Sigmoid colon (tissue), 7 donors: ENCODE measurements around the gene UST. TPM values are rescaled to one million over a fixed set of nuclear protein-coding genes. Genes with fewer than 3 reads are reported as not detected.

Experiments
- DNase-seq: peaks from one replicate; pipeline ENCODE4 v3.0.0-alpha.2; 2019
- H3K27ac ChIP-seq, 4 donors: fragments of 200-600 bp; sonication (generic); one replicate each; pipeline ENCODE4 v1.5.1; 2016 to 2019; ENCODE audit warnings: mild to moderate bottlenecking in 1 of 4
- H3K27me3 ChIP-seq, 3 donors: fragments of 200-600 bp; sonication (generic); one replicate each; pipeline ENCODE4 v1.5.1; 2019; ENCODE audit warnings: mild to moderate bottlenecking in 1 of 3
- H3K36me3 ChIP-seq, 4 donors: fragments of 200-600 bp; sonication (generic); one replicate each; pipeline ENCODE4 v1.5.1; 2016 to 2019
- H3K4me1 ChIP-seq, 4 donors: fragments of 200-600 bp; sonication (generic); one replicate each; pipeline ENCODE4 v1.5.1; 2017 to 2019
- H3K4me3 ChIP-seq, 4 donors: fragments of 200-600 bp; sonication (generic); one replicate each; pipeline ENCODE4 v1.5.1; 2017 to 2019; ENCODE audit warnings: mild to moderate bottlenecking in 2 of 4, moderate library complexity in 1 of 4
- H3K9me3 ChIP-seq, 4 donors: fragments of 200-600 bp in 3 of 4; sonication (generic) in 3 of 4; one replicate each; pipeline versions ENCODE4 v1.5.1 to v1.6.1; 2013 to 2019
- EP300 ChIP-seq, 4 donors: sonication (generic); formaldehyde crosslinking; IDR thresholded peaks; one replicate each; pipeline ENCODE4 v1.6.1; 2017; ENCODE audit warnings: antibody characterized with exemption in 4 of 4
- POLR2A ChIP-seq, 2 donors: fragments of 450-650 bp; IDR thresholded peaks; one replicate each; pipeline ENCODE4 v1.6.1; 2016; ENCODE audit warnings: antibody characterized with exemption in 2 of 2, mild to moderate bottlenecking in 2 of 2, moderate library complexity in 2 of 2
- POLR2AphosphoS5 ChIP-seq, 4 donors: sonication (generic); formaldehyde crosslinking; IDR thresholded peaks; one replicate each; pipeline ENCODE4 v1.6.1; 2017; ENCODE audit warnings: antibody characterized with exemption in 4 of 4
- WGBS, 2 donors: extraction: QIAGEN DNeasy Blood & Tissue Kit; methylation state at CpG; one replicate each; pipeline ENCODE4 v1.1.7; 2013; 5-methylcytosine and 5-hydroxymethylcytosine counted together
- intact Hi-C: fragments of 100-400 bp; cut with DNase I; formaldehyde crosslinking; loops from one replicate; pipeline ENCODE4 v1.15.1; 2023
- polyA plus RNA-seq, 3 donors: library from polyadenylated mRNA; stranded (reverse); fragments of 200-250 nt; gene quantifications; one replicate each; pipeline ENCODE4 v1.2.3, GENCODE V29; 2013
- total RNA-seq, 4 donors: library from RNA; depleted of rRNA; stranded (reverse); fragments of >200 nt; gene quantifications; one replicate each; pipeline ENCODE4 v1.1.0, GENCODE V29; 2016
- TF ChIP-seq, protein P1 (sequence below), 4 experiments: fragments of 450-650 bp in 3 of 4; fragments of 200-600 bp in 1 of 4; IDR thresholded peaks; one replicate each; pipeline ENCODE4 v1.5.1; 2016 to 2019; ENCODE audit warnings: antibody characterized with exemption in 4 of 4, mild to moderate bottlenecking in 3 of 4, moderate library complexity in 2 of 4
- donor health status: healthy with polysubstance abuse.
- donor health status: Bipolar disorder and iron deficiency.
- donor health status: healthy.

The UST gene
- total and polyA plus RNA-seq, 7 donors: 0.46 to 35.2 (median 21.8) TPM

DNA sequence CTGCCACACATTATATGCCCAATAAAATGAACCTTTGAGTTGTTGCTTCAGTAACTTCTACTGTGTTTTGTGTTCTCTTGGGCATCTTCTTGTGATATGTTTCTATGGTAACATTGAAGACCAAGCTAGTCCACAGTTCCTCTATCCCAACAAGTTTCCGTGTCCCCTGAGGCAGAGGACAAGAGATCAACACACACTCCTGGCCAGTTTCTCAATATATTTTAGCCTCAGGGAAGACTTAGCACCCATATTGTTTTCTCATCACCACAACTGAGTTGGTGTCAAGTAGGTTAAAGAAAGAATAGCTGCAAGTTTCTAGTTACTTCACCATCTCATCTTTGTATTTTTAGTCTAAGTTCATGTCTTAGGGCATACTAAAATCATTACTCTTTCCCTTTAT is 277.5 kb downstream of the UST start:
- Histone ChIP-seq H3K27ac (no peak overlapping the region), H3K4me3 (no peak overlapping the region), H3K9me3 (no peaks in the 10 kb centered on the region), H3K27me3 (no peaks in the 10 kb centered on the region), H3K36me3 (peaks cover 0 to 29% (median 3%) of the 10 kb centered on the region in 4 donors), H3K4me1 (peaks cover 0 to 4% (median 0%) of the 10 kb centered on the region in 4 donors)
- TF ChIP-seq POLR2A (IDR thresholded peaks at IDR 0.05) (no peak), EP300 (IDR thresholded peaks at IDR 0.05) (no peak), POLR2AphosphoS5 (IDR thresholded peaks at IDR 0.05) (no peak)
- TF ChIP-seq, protein P1, sequence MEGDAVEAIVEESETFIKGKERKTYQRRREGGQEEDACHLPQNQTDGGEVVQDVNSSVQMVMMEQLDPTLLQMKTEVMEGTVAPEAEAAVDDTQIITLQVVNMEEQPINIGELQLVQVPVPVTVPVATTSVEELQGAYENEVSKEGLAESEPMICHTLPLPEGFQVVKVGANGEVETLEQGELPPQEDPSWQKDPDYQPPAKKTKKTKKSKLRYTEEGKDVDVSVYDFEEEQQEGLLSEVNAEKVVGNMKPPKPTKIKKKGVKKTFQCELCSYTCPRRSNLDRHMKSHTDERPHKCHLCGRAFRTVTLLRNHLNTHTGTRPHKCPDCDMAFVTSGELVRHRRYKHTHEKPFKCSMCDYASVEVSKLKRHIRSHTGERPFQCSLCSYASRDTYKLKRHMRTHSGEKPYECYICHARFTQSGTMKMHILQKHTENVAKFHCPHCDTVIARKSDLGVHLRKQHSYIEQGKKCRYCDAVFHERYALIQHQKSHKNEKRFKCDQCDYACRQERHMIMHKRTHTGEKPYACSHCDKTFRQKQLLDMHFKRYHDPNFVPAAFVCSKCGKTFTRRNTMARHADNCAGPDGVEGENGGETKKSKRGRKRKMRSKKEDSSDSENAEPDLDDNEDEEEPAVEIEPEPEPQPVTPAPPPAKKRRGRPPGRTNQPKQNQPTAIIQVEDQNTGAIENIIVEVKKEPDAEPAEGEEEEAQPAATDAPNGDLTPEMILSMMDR (IDR thresholded peaks at IDR 0.05): no peak
- WGBS, 2 donors: 89 to 95% methylated on average over 1 of the region's 1 CpG
- intact Hi-C loops: no loop called here
- no peak for DNase-seq

DNA sequence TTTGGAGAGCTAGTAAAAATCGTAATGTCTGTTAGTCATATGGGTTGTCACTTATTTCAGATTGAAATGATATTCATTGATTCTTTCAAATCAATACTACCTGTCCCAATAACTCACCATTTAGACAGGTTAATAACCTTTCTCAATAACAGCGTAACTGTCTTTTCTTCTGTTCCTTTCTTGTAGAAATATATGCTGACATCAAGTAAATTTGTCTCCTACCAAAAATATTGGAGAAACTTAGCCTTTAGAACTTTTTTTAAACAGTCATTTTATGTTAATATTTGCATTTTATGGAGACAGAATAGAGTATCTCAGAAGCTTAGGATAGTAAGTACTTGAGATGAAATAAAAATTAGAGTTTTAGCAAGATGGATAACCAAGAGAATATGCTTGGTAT is 278.2 kb downstream of the UST start:
- DNase-seq: no peak
- Histone ChIP-seq H3K27me3 (no peaks in the 10 kb centered on the region), H3K4me3 (no peak overlapping the region), H3K9me3 (no peaks in the 10 kb centered on the region), H3K4me1 (peaks cover 0 to 4% (median 0%) of the 10 kb centered on the region in 4 donors), H3K27ac (no peak overlapping the region), H3K36me3 (peaks cover 0 to 22% (median 3%) of the 10 kb centered on the region in 4 donors)
- WGBS, 2 donors: 88 to 95% methylated on average over 2 of the region's 2 CpGs
- TF ChIP-seq POLR2A (IDR thresholded peaks at IDR 0.05): no peak
- TF ChIP-seq, protein P1 (IDR thresholded peaks at IDR 0.05): no peak
- TF ChIP-seq EP300 (IDR thresholded peaks at IDR 0.05): no peak
- TF ChIP-seq POLR2AphosphoS5 (IDR thresholded peaks at IDR 0.05): no peak
- intact Hi-C loops: no loop called here

DNA sequence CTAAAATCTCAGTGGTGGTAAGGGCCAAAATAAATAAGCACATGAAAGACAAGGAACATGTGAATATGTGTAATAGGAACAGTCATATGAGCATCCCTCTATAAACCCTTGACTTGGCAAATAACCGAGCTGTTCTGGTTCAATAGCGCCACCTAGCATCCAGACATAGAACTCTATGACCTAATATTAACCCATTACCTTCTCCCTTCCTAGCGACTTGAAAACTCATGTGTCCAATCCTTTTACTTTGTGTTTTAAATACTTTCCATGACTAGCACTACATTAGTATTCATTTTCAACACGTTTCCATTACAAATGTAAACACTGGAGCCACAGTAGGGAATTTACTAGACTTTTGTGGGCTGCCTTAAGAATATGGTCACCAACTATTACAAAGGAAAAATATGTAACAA is 279.7 kb downstream of the UST start:
- intact Hi-C loops: no loop called here
- Histone ChIP-seq H3K36me3 (peaks cover 0 to 13% (median 1%) of the 10 kb centered on the region in 4 donors), H3K4me1 (peaks cover 0 to 4% (median 0%) of the 10 kb centered on the region in 4 donors), H3K9me3 (no peaks in the 10 kb centered on the region), H3K27me3 (no peaks in the 10 kb centered on the region), H3K27ac (peak overlapping the region in 1 of 4 donors; percentile 25), H3K4me3 (no peak overlapping the region)
- no peak for DNase-seq
- TF ChIP-seq POLR2AphosphoS5 (IDR thresholded peaks at IDR 0.05) (peak in 1 of 4 donors; percentile 20), EP300 (IDR thresholded peaks at IDR 0.05) (no peak), POLR2A (IDR thresholded peaks at IDR 0.05) (no peak)
- TF ChIP-seq, protein P1 (IDR thresholded peaks at IDR 0.05): peak; percentile 22 to 38 (median 28)
- 50 to 61% methylated on average over 4 of the region's 4 CpGs for WGBS, 2 donors

DNA sequence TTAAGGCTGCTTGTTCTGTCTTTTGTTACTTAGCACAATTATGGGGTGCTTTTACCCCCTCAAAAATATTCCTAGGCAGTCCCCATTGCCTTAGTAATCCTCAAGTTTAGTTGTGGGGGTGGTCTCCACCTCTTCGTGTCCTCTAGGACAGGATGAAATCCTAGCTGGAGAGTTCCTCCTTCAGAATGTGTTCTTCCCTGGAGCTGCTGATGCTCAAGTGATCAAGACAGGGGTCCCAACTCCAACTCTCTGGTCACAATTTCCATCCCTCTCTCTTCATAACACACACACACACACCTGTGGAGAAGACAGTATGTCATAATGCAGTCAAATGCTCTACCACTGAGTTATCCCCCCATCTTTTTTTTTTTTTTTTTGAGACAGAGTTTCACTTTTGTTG is 280.7 kb downstream of the UST start:
- H3K36me3 ChIP-seq: peaks cover 0 to 3% (median 0%) of the 10 kb centered on the region in 4 donors
- no peak for DNase-seq
- 90 to 94% methylated on average over 1 of the region's 1 CpG for WGBS, 2 donors
- H3K4me3 ChIP-seq: no peak overlapping the region
- H3K4me1 ChIP-seq: peaks cover 0 to 9% (median 7%) of the 10 kb centered on the region in 4 donors
- intact Hi-C loops: no loop called here
- no peaks in the 10 kb centered on the region for H3K27me3 ChIP-seq
- H3K27ac ChIP-seq: no peak overlapping the region
- no peaks in the 10 kb centered on the region for H3K9me3 ChIP-seq
- TF ChIP-seq POLR2A (IDR thresholded peaks at IDR 0.05): no peak
- no peak for TF ChIP-seq EP300 (IDR thresholded peaks at IDR 0.05)
- TF ChIP-seq, protein P1 (IDR thresholded peaks at IDR 0.05): no peak
- no peak for TF ChIP-seq POLR2AphosphoS5 (IDR thresholded peaks at IDR 0.05)
